Neural progenitor cell (in vitro differentiated cells): ENCODE data around the gene NEURL4.

Experiments used
- CTCF ChIP-seq: fragments of 200-600 bp; sonication (generic); IDR thresholded peaks from 2 replicates; pipeline ENCODE4 v1.5.1; 2017; ENCODE audit warnings: antibody characterized with exemption, mild to moderate bottlenecking
- EZH2 ChIP-seq: fragments of 200-600 bp; sonication (generic); IDR thresholded peaks from 2 replicates; pipeline ENCODE4 v1.6.1; 2017; ENCODE audit warnings: antibody characterized with exemption, mild to moderate bottlenecking, moderate library complexity

DNA sequence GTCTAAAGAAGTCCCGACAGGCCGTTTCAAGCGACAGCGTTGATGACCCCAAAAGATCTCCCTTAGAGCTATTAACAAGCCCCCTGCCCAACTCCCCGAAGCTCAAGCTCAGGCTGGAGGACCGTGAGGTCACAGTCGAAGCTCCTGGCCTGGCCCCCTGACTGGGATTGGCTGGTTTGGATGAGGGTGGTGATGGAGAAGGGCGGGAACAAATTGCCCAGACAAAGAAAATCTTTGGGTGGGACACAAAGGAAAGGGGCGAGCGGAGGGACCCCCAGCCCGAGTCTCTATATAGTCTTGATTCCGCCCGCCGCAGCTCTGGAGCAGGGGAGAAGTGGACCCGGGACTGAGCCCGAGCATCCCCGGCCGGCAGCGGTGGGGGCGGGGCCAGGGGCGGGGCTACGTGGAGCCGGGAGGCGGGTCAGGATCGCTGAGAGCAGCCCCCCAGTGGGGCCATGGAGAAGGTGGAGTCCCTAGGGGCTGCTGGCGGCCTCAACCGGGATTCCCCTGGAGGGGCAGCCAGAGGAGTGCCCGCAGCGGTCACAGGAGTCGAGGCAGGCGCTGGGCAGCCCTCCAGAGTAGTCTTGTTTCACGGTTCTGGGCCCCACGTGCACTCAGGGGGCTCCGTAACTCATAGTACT lies 982 bp upstream of the NEURL4 start:
- peak; percentile 4 for TF ChIP-seq CTCF
- no peak for TF ChIP-seq EZH2
